Neural progenitor cell (in vitro differentiated cells): ENCODE data around the gene DLEC1. TPM values are rescaled to one million over a fixed set of nuclear protein-coding genes. Genes with fewer than 3 reads are reported as not detected.
A peak's percentile ranks its signal among the peaks of the same experiment; 100 is the strongest.

Experiments used
- DNase-seq: peaks from one replicate; pipeline ENCODE4 v3.0.0-alpha.2; 2016; ENCODE audit warnings: low spot score
- H2AFZ ChIP-seq: fragments of 200-600 bp; sonication (generic); replicated peaks from 2 replicates; pipeline ENCODE4 v1.6.1; 2016; ENCODE audit warnings: antibody characterized with exemption
- H3F3A ChIP-seq: fragments of 200-600 bp; sonication (generic); 2 replicates; pipeline ENCODE4 v1.6.1; 2016; ENCODE audit warnings: antibody characterized with exemption, low read depth
- H3K27ac ChIP-seq: fragments of 200-600 bp; sonication (generic); 2 replicates; pipeline ENCODE4 v1.5.1; 2016; ENCODE audit warnings: mild to moderate bottlenecking
- H3K27me3 ChIP-seq: fragments of 200-600 bp; sonication (generic); 2 replicates; pipeline ENCODE4 v1.6.1; 2016; ENCODE audit warnings: mild to moderate bottlenecking, moderate library complexity
- H3K36me3 ChIP-seq: fragments of 200-600 bp; sonication (generic); 2 replicates; pipeline ENCODE4 v1.5.1; 2016
- H3K4me1 ChIP-seq: fragments of 200-600 bp; sonication (generic); 2 replicates; pipeline ENCODE4 v1.6.1; 2016; ENCODE audit warnings: mixed run types
- H3K4me2 ChIP-seq: fragments of 200-600 bp; sonication (generic); 2 replicates; pipeline ENCODE4 v1.6.1; 2016
- H3K4me3 ChIP-seq: fragments of 200-600 bp; sonication (generic); 2 replicates; pipeline ENCODE4 v1.5.1; 2016
- H3K79me2 ChIP-seq: fragments of 200-600 bp; sonication (generic); 2 replicates; pipeline ENCODE4 v1.6.1; 2016; ENCODE audit warnings: low read depth
- H3K9ac ChIP-seq: fragments of 200-600 bp; sonication (generic); 2 replicates; pipeline ENCODE4 v1.6.1; 2016
- H3K9me3 ChIP-seq: fragments of 200-600 bp; sonication (generic); 2 replicates; pipeline ENCODE4 v1.5.1; 2016; ENCODE audit warnings: low read depth
- H4K20me1 ChIP-seq: fragments of 200-600 bp; sonication (generic); 2 replicates; pipeline ENCODE4 v1.6.1; 2016; ENCODE audit warnings: low read depth
- H3K27ac Mint-ChIP-seq: 3 replicates; pipeline ENCODE4 v1.8.0; 2021; ENCODE audit warnings: mixed read lengths
- H3K27me3 Mint-ChIP-seq: 2 replicates; pipeline ENCODE4 v1.8.0; 2022; ENCODE audit warnings: low read depth, mild to moderate bottlenecking, inconsistent platforms, moderate library complexity, mixed read lengths; ENCODE audit not compliant: insufficient read depth
- H3K36me3 Mint-ChIP-seq: 3 replicates; pipeline ENCODE4 v1.8.0; 2021; ENCODE audit warnings: mixed read lengths
- H3K4me1 Mint-ChIP-seq: 3 replicates; pipeline ENCODE4 v1.8.0; 2021; ENCODE audit warnings: mixed read lengths
- H3K4me3 Mint-ChIP-seq: 3 replicates; pipeline ENCODE4 v1.8.0; 2021; ENCODE audit warnings: mild to moderate bottlenecking, moderate library complexity, mixed read lengths
- H3K9me3 Mint-ChIP-seq: 3 replicates; pipeline ENCODE4 v1.8.0; 2020; ENCODE audit warnings: mixed read lengths
- EZH2 ChIP-seq: fragments of 200-600 bp; sonication (generic); IDR thresholded peaks from 2 replicates; pipeline ENCODE4 v1.6.1; 2017; ENCODE audit warnings: antibody characterized with exemption, mild to moderate bottlenecking, moderate library complexity
- EZH2phosphoT487 ChIP-seq: fragments of 200-600 bp; sonication (generic); IDR thresholded peaks from 2 replicates; pipeline ENCODE4 v1.6.1; 2017; ENCODE audit warnings: antibody characterized with exemption
- total RNA-seq: library from RNA; depleted of rRNA; stranded (reverse); fragments of >200 nt; gene quantifications from 2 replicates; pipeline ENCODE4 v1.2.3, GENCODE V29; 2015; ENCODE audit warnings: low replicate concordance
- TF ChIP-seq, protein P1 (sequence below): fragments of 200-600 bp; sonication (generic); IDR thresholded peaks from 2 replicates; pipeline ENCODE4 v1.5.1; 2017; ENCODE audit warnings: antibody characterized with exemption, mild to moderate bottlenecking

Gene DLEC1
- total RNA-seq, 1 donor from 2014 or later, result 0.60 TPM

DNA sequence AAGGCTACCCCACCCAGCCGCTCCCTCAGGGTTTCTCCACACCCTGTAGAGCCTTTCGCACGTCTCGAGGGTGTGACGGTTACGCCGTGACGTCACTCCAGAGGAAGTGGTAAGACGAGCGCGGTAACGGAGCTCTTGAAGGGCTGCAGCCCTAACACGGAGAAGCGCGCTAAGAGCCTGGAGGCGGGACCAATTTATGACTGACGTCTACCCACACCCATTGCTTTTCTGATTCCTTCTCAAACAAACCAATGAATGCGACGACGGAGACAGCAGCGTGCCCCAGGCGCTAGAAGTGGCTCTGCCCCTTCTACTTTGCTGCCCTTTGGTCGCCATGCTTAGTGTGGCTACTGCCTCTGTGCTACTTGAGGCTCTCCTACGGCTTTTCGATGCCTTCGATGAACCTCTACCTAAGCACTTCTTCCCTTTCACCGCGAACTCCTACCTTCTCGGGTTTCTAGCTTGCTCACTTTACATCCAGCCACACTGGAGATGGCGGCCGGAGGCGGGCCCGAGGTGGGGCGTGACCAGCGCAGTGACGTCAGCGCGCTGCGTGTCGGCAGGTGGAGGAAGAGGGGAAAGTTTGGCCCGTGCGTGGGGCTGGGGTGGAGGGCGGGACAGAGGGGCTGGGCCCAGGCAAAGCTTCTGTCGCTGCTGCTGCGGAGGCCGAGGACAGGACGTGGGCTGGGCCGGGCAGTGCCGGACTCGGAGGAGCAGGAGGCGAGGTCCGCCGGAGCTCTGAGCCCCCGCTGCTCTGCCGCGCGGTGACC, 126.1 kb downstream of the DLEC1 start, which contains the start of gene OXSR1:
Gene OXSR1 (plus strand): TSS at position 586 of the 770 bp plus-strand sequence. CDS start 340 bp downstream, outside the sequence.
- Histone ChIP-seq H3K9me3 (no peaks in the 10 kb centered on the region), H3K4me2 (peak within 1 kb of the TSS; percentile 79), H3K4me1 (peaks cover 3% of the 10 kb centered on the region), H3K36me3 (no peaks in the 10 kb centered on the region), H3K79me2 (peaks cover 45% of the 10 kb centered on the region), H3F3A (peaks cover 42% of the 10 kb centered on the region), H4K20me1 (peaks cover 35% of the 10 kb centered on the region), H3K27me3 (no peaks in the 10 kb centered on the region), H3K27ac (peak within 1 kb of the TSS; percentile 87), H3K4me3 (peak within 1 kb of the TSS; percentile 96), H3K9ac (peak within 1 kb of the TSS; percentile 67), H2AFZ (peak within 1 kb of the TSS; percentile 96)
- peaks cover 10% of the 10 kb centered on the region for H3K27me3 Mint-ChIP-seq
- H3K4me3 Mint-ChIP-seq, result peak within 1 kb of the TSS; percentile 99
- peaks cover 22% of the 10 kb centered on the region for H3K4me1 Mint-ChIP-seq
- peak within 1 kb of the TSS; percentile 99 for H3K27ac Mint-ChIP-seq
- peaks cover 15% of the 10 kb centered on the region for H3K36me3 Mint-ChIP-seq
- no peak for TF ChIP-seq EZH2
- TF ChIP-seq, protein P1, sequence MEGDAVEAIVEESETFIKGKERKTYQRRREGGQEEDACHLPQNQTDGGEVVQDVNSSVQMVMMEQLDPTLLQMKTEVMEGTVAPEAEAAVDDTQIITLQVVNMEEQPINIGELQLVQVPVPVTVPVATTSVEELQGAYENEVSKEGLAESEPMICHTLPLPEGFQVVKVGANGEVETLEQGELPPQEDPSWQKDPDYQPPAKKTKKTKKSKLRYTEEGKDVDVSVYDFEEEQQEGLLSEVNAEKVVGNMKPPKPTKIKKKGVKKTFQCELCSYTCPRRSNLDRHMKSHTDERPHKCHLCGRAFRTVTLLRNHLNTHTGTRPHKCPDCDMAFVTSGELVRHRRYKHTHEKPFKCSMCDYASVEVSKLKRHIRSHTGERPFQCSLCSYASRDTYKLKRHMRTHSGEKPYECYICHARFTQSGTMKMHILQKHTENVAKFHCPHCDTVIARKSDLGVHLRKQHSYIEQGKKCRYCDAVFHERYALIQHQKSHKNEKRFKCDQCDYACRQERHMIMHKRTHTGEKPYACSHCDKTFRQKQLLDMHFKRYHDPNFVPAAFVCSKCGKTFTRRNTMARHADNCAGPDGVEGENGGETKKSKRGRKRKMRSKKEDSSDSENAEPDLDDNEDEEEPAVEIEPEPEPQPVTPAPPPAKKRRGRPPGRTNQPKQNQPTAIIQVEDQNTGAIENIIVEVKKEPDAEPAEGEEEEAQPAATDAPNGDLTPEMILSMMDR, result no peak
- TF ChIP-seq EZH2phosphoT487, result no peak
- no peaks in the 10 kb centered on the region for H3K9me3 Mint-ChIP-seq
- peak; percentile 98 for DNase-seq

DNA sequence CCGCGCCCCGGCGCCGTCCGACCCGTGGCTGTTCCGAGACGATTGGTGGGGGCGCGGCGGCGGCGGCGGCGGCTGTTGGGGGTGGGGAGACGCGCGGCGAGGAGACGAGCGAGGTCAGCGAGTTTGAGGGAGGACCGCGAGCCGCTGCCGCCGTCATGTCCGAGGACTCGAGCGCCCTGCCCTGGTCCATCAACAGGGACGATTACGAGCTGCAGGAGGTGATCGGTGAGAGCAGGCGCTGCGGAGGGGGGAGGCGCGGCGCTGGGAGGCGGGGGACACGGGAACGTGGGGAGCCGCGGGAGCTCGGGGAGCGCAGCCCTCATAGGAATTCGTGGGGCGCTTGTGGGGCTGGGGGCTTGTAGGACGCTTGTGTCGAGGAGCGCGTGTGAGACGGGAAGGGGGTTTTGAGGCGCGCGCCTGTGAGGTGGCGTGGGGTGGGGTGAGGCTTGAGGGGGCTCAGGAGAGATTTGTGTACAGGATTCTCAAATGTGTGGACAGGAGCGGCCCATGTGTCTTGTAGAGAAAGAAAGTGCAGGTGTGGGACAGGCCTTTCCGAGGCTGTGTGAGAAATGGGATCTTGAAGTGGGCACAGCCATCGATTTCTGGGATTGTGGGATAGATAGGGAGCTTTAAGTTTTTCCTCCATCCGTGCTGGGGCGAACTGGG, 126.8 kb downstream of the DLEC1 start:
- H2AFZ ChIP-seq, result peak overlapping the region; percentile 96
- Mint-ChIP-seq H3K9me3 (no peaks in the 10 kb centered on the region), H3K27ac (peak overlapping the region; percentile 98), H3K4me1 (peaks cover 22% of the 10 kb centered on the region), H3K36me3 (peaks cover 15% of the 10 kb centered on the region), H3K4me3 (peak overlapping the region; percentile 99), H3K27me3 (peaks cover 10% of the 10 kb centered on the region)
- DNase-seq, result no peak
- H3K4me3 ChIP-seq, result peak overlapping the region; percentile 96
- TF ChIP-seq EZH2, result no peak
- TF ChIP-seq, protein P1, result no peak
- no peak for TF ChIP-seq EZH2phosphoT487
- H3K4me1 ChIP-seq, result peaks cover 3% of the 10 kb centered on the region
- no peaks in the 10 kb centered on the region for H3K36me3 ChIP-seq
- H3K9me3 ChIP-seq, result no peaks in the 10 kb centered on the region
- H4K20me1 ChIP-seq, result peaks cover 42% of the 10 kb centered on the region
- peak overlapping the region; percentile 79 for H3K4me2 ChIP-seq
- H3K27ac ChIP-seq, result peak overlapping the region; percentile 87
- H3K27me3 ChIP-seq, result no peaks in the 10 kb centered on the region
- H3K9ac ChIP-seq, result peak overlapping the region; percentile 67
- H3F3A ChIP-seq, result peaks cover 37% of the 10 kb centered on the region
- peaks cover 52% of the 10 kb centered on the region for H3K79me2 ChIP-seq

DNA sequence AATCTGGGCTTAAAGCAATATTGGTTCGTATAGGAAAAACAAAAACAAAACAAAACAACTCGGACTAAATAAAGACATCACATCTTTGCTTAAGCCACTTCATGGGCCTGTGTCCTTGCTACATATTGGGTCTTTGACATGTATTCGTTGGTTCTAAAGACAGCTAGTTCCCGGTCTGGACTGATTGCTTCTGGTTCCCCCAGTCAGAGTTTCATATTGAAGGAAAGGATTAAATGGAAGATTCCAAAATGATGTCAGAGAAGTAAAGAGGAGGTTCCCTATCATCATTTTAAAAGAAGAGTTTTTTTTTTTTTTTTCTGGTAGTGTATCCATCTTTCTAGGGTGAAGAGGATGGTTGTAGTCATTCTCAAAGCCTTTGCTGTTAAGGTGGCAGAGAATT, 128.6 kb downstream of the DLEC1 start:
- Mint-ChIP-seq H3K36me3 (peaks cover 15% of the 10 kb centered on the region), H3K27me3 (peaks cover 10% of the 10 kb centered on the region), H3K9me3 (no peaks in the 10 kb centered on the region), H3K27ac (no peak overlapping the region), H3K4me1 (peaks cover 22% of the 10 kb centered on the region), H3K4me3 (peak overlapping the region; percentile 34)
- no peak overlapping the region for H3K27ac ChIP-seq
- H4K20me1 ChIP-seq, result peaks cover 58% of the 10 kb centered on the region
- TF ChIP-seq EZH2, result no peak
- TF ChIP-seq, protein P1, result no peak
- TF ChIP-seq EZH2phosphoT487, result no peak
- H3K27me3 ChIP-seq, result no peaks in the 10 kb centered on the region
- peaks cover 21% of the 10 kb centered on the region for H3F3A ChIP-seq
- no peaks in the 10 kb centered on the region for H3K36me3 ChIP-seq
- H3K9me3 ChIP-seq, result no peaks in the 10 kb centered on the region
- H3K4me1 ChIP-seq, result peaks cover 3% of the 10 kb centered on the region
- DNase-seq, result no peak
- peaks cover 70% of the 10 kb centered on the region for H3K79me2 ChIP-seq
- peak overlapping the region; percentile 79 for H3K4me2 ChIP-seq
- H3K9ac ChIP-seq, result no peak overlapping the region
- H3K4me3 ChIP-seq, result peak overlapping the region; percentile 96
- no peak overlapping the region for H2AFZ ChIP-seq
